ENCODE data around the gene MPP7. TPM values are rescaled to one million over a fixed set of nuclear protein-coding genes. Genes with fewer than 3 reads are reported as not detected.

The MPP7 gene
- polyA plus RNA-seq, 1 donor from 2014 or later: 6.1 TPM

DNA sequence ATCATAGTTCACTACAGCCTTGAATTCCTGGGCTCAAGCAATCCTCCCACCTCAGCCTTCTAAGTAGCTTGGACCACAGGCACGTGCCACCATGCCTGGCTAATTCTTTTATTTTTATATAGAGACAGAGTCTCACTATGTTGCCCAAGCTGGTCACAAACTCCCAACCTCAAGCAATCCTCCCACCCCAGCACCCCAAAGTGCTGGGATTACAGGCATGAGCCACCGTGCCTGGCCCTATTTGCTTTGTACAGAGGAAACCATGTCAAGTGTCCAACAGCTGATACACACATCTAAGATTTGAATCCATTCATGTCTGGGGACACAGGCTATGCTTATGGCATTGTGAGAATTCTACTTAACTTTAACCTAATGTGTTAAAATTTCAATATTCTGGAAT is 29.9 kb upstream of the MPP7 start:
- Histone ChIP-seq H3K4me2 (ENCODE audit: low read length) (no peak overlapping the region), H3K4me3 (ENCODE audit: low read length) (no peak overlapping the region), H4K20me1 (ENCODE audit: insufficient read depth) (no peaks in the 10 kb centered on the region), H3K36me3 (ENCODE audit: insufficient read depth, low read length) (no peaks in the 10 kb centered on the region), H3K9me2 (ENCODE audit: insufficient read depth, low read length) (no peaks in the 10 kb centered on the region), H3K9ac (ENCODE audit: low read length) (no peak overlapping the region), H3K9me3 (ENCODE audit: low read length) (no peaks in the 10 kb centered on the region), H3F3A (ENCODE audit: insufficient read depth, low read length, poor library complexity, severe bottlenecking) (no peaks in the 10 kb centered on the region), H3K27me3 (ENCODE audit: insufficient read depth, low read depth, low read length) (no peaks in the 10 kb centered on the region), H3K79me2 (replicated peaks; ENCODE audit: insufficient read depth, low read length) (no peaks in the 10 kb centered on the region), H2AFZ (ENCODE audit: low read depth, low read length) (no peak overlapping the region), H3K27ac (ENCODE audit: low read length) (no peak overlapping the region)
- TF ChIP-seq EP300 (conservative IDR thresholded peaks at IDR 0.05; ENCODE audit: poor library complexity, severe bottlenecking) (no peak), POLR2AphosphoS5 (IDR thresholded peaks at IDR 0.05) (no peak), SMC3 (conservative IDR thresholded peaks at IDR 0.05; ENCODE audit: poor library complexity) (no peak), MXI1 (conservative IDR thresholded peaks at IDR 0.05; ENCODE audit: poor library complexity, severe bottlenecking) (no peak), EZH2 (IDR thresholded peaks at IDR 0.05; ENCODE audit: borderline replicate concordance, insufficient read depth, low read length, poor library complexity, severe bottlenecking) (no peak), TAF1 (IDR thresholded peaks at IDR 0.05; ENCODE audit: low read depth) (no peak), RAD21 (conservative IDR thresholded peaks at IDR 0.05) (no peak)
- TF ChIP-seq, protein P1, sequence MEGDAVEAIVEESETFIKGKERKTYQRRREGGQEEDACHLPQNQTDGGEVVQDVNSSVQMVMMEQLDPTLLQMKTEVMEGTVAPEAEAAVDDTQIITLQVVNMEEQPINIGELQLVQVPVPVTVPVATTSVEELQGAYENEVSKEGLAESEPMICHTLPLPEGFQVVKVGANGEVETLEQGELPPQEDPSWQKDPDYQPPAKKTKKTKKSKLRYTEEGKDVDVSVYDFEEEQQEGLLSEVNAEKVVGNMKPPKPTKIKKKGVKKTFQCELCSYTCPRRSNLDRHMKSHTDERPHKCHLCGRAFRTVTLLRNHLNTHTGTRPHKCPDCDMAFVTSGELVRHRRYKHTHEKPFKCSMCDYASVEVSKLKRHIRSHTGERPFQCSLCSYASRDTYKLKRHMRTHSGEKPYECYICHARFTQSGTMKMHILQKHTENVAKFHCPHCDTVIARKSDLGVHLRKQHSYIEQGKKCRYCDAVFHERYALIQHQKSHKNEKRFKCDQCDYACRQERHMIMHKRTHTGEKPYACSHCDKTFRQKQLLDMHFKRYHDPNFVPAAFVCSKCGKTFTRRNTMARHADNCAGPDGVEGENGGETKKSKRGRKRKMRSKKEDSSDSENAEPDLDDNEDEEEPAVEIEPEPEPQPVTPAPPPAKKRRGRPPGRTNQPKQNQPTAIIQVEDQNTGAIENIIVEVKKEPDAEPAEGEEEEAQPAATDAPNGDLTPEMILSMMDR (IDR thresholded peaks at IDR 0.05; ENCODE audit: poor library complexity, severe bottlenecking): no peak
- TF ChIP-seq, protein P2, sequence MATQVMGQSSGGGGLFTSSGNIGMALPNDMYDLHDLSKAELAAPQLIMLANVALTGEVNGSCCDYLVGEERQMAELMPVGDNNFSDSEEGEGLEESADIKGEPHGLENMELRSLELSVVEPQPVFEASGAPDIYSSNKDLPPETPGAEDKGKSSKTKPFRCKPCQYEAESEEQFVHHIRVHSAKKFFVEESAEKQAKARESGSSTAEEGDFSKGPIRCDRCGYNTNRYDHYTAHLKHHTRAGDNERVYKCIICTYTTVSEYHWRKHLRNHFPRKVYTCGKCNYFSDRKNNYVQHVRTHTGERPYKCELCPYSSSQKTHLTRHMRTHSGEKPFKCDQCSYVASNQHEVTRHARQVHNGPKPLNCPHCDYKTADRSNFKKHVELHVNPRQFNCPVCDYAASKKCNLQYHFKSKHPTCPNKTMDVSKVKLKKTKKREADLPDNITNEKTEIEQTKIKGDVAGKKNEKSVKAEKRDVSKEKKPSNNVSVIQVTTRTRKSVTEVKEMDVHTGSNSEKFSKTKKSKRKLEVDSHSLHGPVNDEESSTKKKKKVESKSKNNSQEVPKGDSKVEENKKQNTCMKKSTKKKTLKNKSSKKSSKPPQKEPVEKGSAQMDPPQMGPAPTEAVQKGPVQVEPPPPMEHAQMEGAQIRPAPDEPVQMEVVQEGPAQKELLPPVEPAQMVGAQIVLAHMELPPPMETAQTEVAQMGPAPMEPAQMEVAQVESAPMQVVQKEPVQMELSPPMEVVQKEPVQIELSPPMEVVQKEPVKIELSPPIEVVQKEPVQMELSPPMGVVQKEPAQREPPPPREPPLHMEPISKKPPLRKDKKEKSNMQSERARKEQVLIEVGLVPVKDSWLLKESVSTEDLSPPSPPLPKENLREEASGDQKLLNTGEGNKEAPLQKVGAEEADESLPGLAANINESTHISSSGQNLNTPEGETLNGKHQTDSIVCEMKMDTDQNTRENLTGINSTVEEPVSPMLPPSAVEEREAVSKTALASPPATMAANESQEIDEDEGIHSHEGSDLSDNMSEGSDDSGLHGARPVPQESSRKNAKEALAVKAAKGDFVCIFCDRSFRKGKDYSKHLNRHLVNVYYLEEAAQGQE (IDR thresholded peaks at IDR 0.05; ENCODE audit: borderline replicate concordance): no peak

DNA sequence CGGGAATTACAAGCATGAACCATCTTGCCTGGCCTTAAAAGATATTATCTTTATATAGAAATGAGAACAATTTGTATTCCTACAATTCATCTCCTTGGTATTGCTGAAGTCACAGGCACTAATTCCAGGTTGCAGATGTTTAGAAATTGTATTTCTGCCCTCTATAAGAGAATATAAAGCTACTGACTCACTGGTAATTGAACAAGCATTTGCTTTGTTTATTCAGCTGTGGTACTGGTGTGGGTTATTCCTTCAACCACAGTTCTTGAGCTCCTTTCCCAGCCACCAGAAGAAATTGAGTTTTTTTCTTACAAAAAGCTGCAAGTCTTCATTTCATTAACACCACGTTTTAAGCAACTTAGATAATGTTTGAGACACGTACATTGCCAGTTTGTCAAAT is 29.0 kb upstream of the MPP7 start:
- no peaks in the 10 kb centered on the region for H4K20me1 ChIP-seq (ENCODE audit: insufficient read depth)
- H3K36me3 ChIP-seq (ENCODE audit: insufficient read depth, low read length): no peaks in the 10 kb centered on the region
- no peaks in the 10 kb centered on the region for H3K27me3 ChIP-seq (ENCODE audit: insufficient read depth, low read depth, low read length)
- H3K4me2 ChIP-seq (ENCODE audit: low read length): no peak overlapping the region
- no peak overlapping the region for H3K4me3 ChIP-seq (ENCODE audit: low read length)
- H3K27ac ChIP-seq (ENCODE audit: low read length): no peak overlapping the region
- no peaks in the 10 kb centered on the region for H3K79me2 ChIP-seq (replicated peaks; ENCODE audit: insufficient read depth, low read length)
- no peaks in the 10 kb centered on the region for H3K9me2 ChIP-seq (ENCODE audit: insufficient read depth, low read length)
- no peaks in the 10 kb centered on the region for H3F3A ChIP-seq (ENCODE audit: insufficient read depth, low read length, poor library complexity, severe bottlenecking)
- H2AFZ ChIP-seq (ENCODE audit: low read depth, low read length): no peak overlapping the region
- H3K9me3 ChIP-seq (ENCODE audit: low read length): no peaks in the 10 kb centered on the region
- H3K9ac ChIP-seq (ENCODE audit: low read length): no peak overlapping the region
- TF ChIP-seq MXI1 (conservative IDR thresholded peaks at IDR 0.05; ENCODE audit: poor library complexity, severe bottlenecking) (no peak), TAF1 (IDR thresholded peaks at IDR 0.05; ENCODE audit: low read depth) (no peak), RAD21 (conservative IDR thresholded peaks at IDR 0.05) (no peak), EP300 (conservative IDR thresholded peaks at IDR 0.05; ENCODE audit: poor library complexity, severe bottlenecking) (no peak), EZH2 (IDR thresholded peaks at IDR 0.05; ENCODE audit: borderline replicate concordance, insufficient read depth, low read length, poor library complexity, severe bottlenecking) (no peak), POLR2AphosphoS5 (IDR thresholded peaks at IDR 0.05) (no peak), SMC3 (conservative IDR thresholded peaks at IDR 0.05; ENCODE audit: poor library complexity) (no peak)
- TF ChIP-seq, protein P2 (IDR thresholded peaks at IDR 0.05; ENCODE audit: borderline replicate concordance): no peak
- TF ChIP-seq, protein P1 (IDR thresholded peaks at IDR 0.05; ENCODE audit: poor library complexity, severe bottlenecking): no peak
